NB4 (cell line): Measurements from ENCODE around the gene SKOR1.

Experiments
- DNase-seq: peaks from one replicate; pipeline ENCODE4 v3.0.0; 2010; ENCODE audit warnings: low read depth
- H3K4me3 ChIP-seq: one replicate; pipeline ENCODE4 v1.5.1; 2011; ENCODE audit warnings: mild to moderate bottlenecking, low read depth, low read length, moderate library complexity
- CTCF ChIP-seq: IDR thresholded peaks from one replicate; pipeline ENCODE4 v1.5.1; 2012; ENCODE audit warnings: low read depth, low read length
- MAX ChIP-seq: IDR thresholded peaks from 2 replicates; pipeline ENCODE4 v1.6.1; 2011; ENCODE audit warnings: low read depth, low read length
- MYC ChIP-seq: IDR thresholded peaks from 2 replicates; pipeline ENCODE4 v1.6.1; 2011; ENCODE audit warnings: low read depth, low read length
- POLR2A ChIP-seq: IDR thresholded peaks from 2 replicates; pipeline ENCODE4 v1.6.1; 2011; ENCODE audit warnings: mild to moderate bottlenecking; ENCODE audit not compliant: insufficient read length; ENCODE audit errors: extremely low read depth

The SKOR1 gene

GRCh38 chr15:67784090-67784781 lies 41.1 kb upstream of the SKOR1 start:
- peak; percentile 84 for TF ChIP-seq MAX
- TF ChIP-seq POLR2A = no peak
- peak; percentile 87 for TF ChIP-seq MYC
- no peak for TF ChIP-seq CTCF
- peak; percentile 92 for DNase-seq
- no peak overlapping the region for H3K4me3 ChIP-seq

- no peak overlapping the region for H3K4me3 ChIP-seq
- no peak for DNase-seq
- TF ChIP-seq CTCF = no peak
- no peak for TF ChIP-seq MYC
- TF ChIP-seq MAX = no peak
- TF ChIP-seq POLR2A = no peak
Observed at GRCh38 chr15:67784856-67785430, 40.4 kb upstream of the SKOR1 start.

GRCh38 chr15:67785431-67785830 lies 39.9 kb upstream of the SKOR1 start:
- H3K4me3 ChIP-seq = no peak overlapping the region
- TF ChIP-seq MYC = no peak
- DNase-seq = no peak

- TF ChIP-seq CTCF (no peak), MYC (no peak), MAX (no peak), POLR2A (no peak)
- H3K4me3 ChIP-seq = no peak overlapping the region
- DNase-seq = no peak
Observed at GRCh38 chr15:67786646-67787045, 38.7 kb upstream of the SKOR1 start.

GRCh38 chr15:67788986-67789385 lies 36.3 kb upstream of the SKOR1 start:
- TF ChIP-seq MYC = no peak
- no peak for TF ChIP-seq POLR2A
- no peak for DNase-seq
- no peak overlapping the region for H3K4me3 ChIP-seq

GRCh38 chr15:67790610-67791319 lies 34.5 kb upstream of the SKOR1 start:
- DNase-seq = no peak

GRCh38 chr15:67792250-67792942 lies 32.9 kb upstream of the SKOR1 start:
- no peak for TF ChIP-seq POLR2A
- TF ChIP-seq MAX = no peak
- TF ChIP-seq MYC = no peak
- no peak for TF ChIP-seq CTCF
- no peak overlapping the region for H3K4me3 ChIP-seq
- no peak for DNase-seq

More at GRCh38 chr15:67790610-67791319, 34.5 kb upstream of the SKOR1 start:
- TF ChIP-seq POLR2A (no peak), MYC (no peak), MAX (no peak)
- H3K4me3 ChIP-seq = no peak overlapping the region
